IPS-15b (cell line): ENCODE results near the gene LRRC73.
"Not testable (repeated sequence)": the region's sequence is repeated elsewhere in the genome, so short reads cannot be mapped to it uniquely, and the experiment has no call there.

Experiments used
- H3K27me3 ChIP-seq: one replicate; pipeline ENCODE4 v1.6.1; 2013; ENCODE audit warnings: low read length; ENCODE audit not compliant: control insufficient read depth, insufficient read depth
- H3K36me3 ChIP-seq: one replicate; pipeline ENCODE4 v1.6.1; 2013; ENCODE audit warnings: low read length; ENCODE audit not compliant: control insufficient read depth, insufficient read depth
- H3K4me1 ChIP-seq: one replicate; pipeline ENCODE4 v1.6.1; 2013; ENCODE audit warnings: mild to moderate bottlenecking, low read length; ENCODE audit not compliant: control insufficient read depth, insufficient read depth
- H3K4me3 ChIP-seq: one replicate; pipeline ENCODE4 v1.5.1; 2013; ENCODE audit warnings: low read depth, low read length
- H3K9ac ChIP-seq: one replicate; pipeline ENCODE4 v1.6.1; 2013; ENCODE audit warnings: low read depth, mild to moderate bottlenecking, low read length
- H3K9me3 ChIP-seq: one replicate; pipeline ENCODE4 v1.6.1; 2013; ENCODE audit warnings: mild to moderate bottlenecking, low read length; ENCODE audit not compliant: control insufficient read depth, insufficient read depth

LRRC73 gene, protein sequence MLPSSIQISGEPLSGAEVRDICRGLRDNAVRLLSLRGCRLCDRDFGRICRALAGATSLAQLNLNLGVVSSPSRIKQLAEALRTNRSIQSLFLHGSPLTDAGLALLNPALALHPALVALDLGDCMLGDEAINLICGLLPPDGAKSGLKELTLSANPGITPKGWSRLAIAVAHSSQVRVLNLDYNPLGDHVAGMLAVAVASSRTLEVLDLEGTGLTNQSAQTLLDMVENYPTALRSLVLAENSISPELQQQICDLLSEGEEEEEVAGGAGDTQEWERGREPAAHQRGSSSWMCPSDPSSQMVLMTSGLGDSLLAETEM

DNA sequence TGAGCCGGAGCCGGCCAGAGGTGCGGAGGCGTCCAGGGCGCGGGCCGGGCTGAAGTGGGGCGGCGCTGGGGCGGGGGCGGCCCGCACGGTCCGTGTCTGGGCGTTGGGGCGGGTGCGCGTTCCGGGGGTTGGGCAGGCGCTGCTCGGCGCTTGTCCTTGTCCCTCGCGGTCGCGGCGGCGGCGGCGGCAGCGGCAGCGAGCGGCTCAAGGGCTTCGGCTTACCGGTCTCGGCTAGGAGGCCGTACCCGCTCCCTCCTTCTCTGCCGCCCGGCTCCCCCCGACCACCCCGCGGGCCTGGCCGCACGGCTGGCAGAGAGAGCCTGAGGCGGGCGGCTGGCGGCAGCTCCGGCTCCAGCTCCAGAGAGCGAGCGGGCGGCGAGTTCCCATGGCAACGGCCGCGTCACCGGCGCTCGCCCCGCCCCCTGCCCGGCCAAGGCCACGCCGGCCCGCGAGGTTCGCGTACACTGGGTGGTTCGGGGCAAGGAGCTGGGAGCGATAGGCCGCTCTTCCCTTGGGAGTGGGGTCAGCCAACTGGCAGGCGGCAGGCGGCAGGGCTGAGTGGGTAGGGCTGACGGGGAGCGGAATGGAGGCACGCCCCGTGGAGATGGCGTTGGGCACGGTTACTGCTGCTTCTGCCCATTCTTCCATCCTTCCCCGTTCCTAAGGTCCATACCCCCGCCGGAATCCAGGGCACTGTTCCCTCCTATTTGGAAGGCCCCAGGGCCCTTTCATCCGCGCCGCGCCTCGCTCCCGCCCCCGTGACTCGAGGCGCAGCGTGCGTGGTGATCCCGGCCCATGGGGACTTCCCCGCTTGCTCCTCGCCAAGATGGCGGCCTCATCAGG lies at the start of gene LRRC73:
Gene LRRC73, minus strand, starts transcription at position 363 of the 843 bp plus-strand sequence. CDS start 561 bp downstream, outside the sequence.
- no peak within 1 kb of the TSS for H3K9ac ChIP-seq
- peak within 1 kb of the TSS; percentile 82 for H3K4me3 ChIP-seq
- H3K27me3 ChIP-seq, result peaks cover 21% of the 10 kb centered on the region
- no peaks in the 10 kb centered on the region for H3K9me3 ChIP-seq
- peaks cover 42% of the 10 kb centered on the region for H3K36me3 ChIP-seq
- peaks cover 3% of the 10 kb centered on the region for H3K4me1 ChIP-seq

GRCh38 chr6:43559328-43559727 lies 49.2 kb upstream of the LRRC73 start:
- Histone ChIP-seq H3K9me3 (no peaks in the 10 kb centered on the region), H3K4me3 (no peak overlapping the region), H3K36me3 (peaks cover 49% of the 10 kb centered on the region), H3K4me1 (no peaks in the 10 kb centered on the region), H3K27me3 (no peaks in the 10 kb centered on the region), H3K9ac (no peak overlapping the region)

- H3K4me1 ChIP-seq, result not testable (repeated sequence)
Observed at GRCh38 chr6:43557620-43558019, 47.5 kb upstream of the LRRC73 start.

GRCh38 chr6:43547222-43547621 lies 37.1 kb upstream of the LRRC73 start:
- peaks cover 36% of the 10 kb centered on the region for H3K36me3 ChIP-seq
- no peak overlapping the region for H3K9ac ChIP-seq

More at GRCh38 chr6:43557620-43558019, 47.5 kb upstream of the LRRC73 start:
- not testable (repeated sequence) for H3K9ac ChIP-seq, H3K27me3 ChIP-seq, H3K4me3 ChIP-seq, H3K9me3 ChIP-seq
- peaks cover 57% of the 10 kb centered on the region for H3K36me3 ChIP-seq

GRCh38 chr6:43544461-43544860 lies 34.3 kb upstream of the LRRC73 start:
- H3K27me3 ChIP-seq, result no peaks in the 10 kb centered on the region
- H3K9me3 ChIP-seq, result no peaks in the 10 kb centered on the region
- H3K36me3 ChIP-seq, result peaks cover 27% of the 10 kb centered on the region
- H3K9ac ChIP-seq, result no peak overlapping the region
- no peaks in the 10 kb centered on the region for H3K4me1 ChIP-seq
- no peak overlapping the region for H3K4me3 ChIP-seq

More at GRCh38 chr6:43547222-43547621, 37.1 kb upstream of the LRRC73 start:
- Histone ChIP-seq H3K4me1 (no peaks in the 10 kb centered on the region), H3K9me3 (no peaks in the 10 kb centered on the region), H3K27me3 (no peaks in the 10 kb centered on the region), H3K4me3 (no peak overlapping the region)

DNA sequence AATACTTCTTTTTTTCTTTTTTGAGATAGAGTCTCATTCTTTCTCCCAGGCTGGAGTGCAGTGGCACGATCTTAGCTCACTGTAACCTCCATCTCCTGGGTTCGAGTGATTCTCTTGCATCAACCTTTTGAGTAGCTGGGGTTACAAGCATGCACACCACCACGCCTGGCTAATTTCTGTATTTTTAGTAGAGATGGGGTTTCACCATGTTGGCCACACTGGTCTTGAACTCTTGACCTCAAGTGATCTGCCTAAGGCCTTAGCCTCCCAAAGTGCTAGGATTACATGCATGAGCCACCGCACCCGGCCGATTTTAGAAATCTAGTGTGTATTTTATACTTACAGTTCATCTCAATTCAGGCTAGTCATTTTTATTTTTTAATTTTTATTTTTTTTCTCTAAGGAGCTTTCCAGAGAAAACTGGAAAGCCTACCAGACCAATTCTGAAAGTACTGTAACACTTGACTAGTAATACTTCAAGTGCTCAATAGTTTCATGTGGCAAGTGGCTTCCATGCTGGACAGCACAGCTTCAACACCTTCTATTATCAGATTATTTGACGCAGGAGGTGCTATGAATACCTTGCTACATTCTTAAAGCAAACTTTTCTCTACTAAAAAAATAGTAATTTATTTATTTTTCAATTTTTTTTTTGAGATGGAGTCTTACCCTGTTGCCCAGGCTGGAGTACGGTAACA lies 31.8 kb upstream of the LRRC73 start:
- Histone ChIP-seq H3K27me3 (no peaks in the 10 kb centered on the region), H3K9ac (no peak overlapping the region), H3K4me1 (no peaks in the 10 kb centered on the region), H3K36me3 (peaks cover 19% of the 10 kb centered on the region), H3K9me3 (no peaks in the 10 kb centered on the region), H3K4me3 (no peak overlapping the region)

GRCh38 chr6:43540507-43540906 lies 30.4 kb upstream of the LRRC73 start:
- Histone ChIP-seq H3K4me3 (no peak overlapping the region), H3K36me3 (peaks cover 16% of the 10 kb centered on the region), H3K9me3 (no peaks in the 10 kb centered on the region), H3K27me3 (no peaks in the 10 kb centered on the region), H3K4me1 (no peaks in the 10 kb centered on the region), H3K9ac (no peak overlapping the region)

GRCh38 chr6:43539409-43539808 lies 29.3 kb upstream of the LRRC73 start:
- not testable (repeated sequence) for H3K9ac ChIP-seq, H3K9me3 ChIP-seq, H3K4me3 ChIP-seq, H3K27me3 ChIP-seq, H3K36me3 ChIP-seq, H3K4me1 ChIP-seq

DNA sequence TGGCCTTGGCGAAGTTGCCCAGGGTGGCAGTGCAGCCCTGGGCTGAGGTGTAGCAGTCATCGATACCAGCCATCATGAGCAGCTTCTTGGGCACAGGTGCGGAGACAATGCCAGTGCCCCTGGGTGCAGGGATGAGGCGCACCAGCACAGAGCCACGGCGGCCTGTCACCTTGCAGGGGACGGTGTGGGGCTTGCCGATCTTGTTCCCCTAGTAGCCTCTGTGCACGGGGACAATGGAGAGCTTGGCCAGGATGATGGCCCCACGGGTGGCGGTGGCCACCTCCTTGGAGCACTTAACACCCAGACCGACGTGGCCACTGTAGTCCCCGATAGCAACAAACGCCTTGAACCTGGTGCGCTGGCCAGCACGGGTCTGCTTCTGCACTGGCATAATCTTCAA lies 28.8 kb upstream of the LRRC73 start:
- H3K36me3 ChIP-seq, H3K9me3 ChIP-seq, H3K4me3 ChIP-seq, H3K9ac ChIP-seq, H3K27me3 ChIP-seq, H3K4me1 ChIP-seq: not testable (repeated sequence)

GRCh38 chr6:43532201-43532600 lies 22.1 kb upstream of the LRRC73 start:
- Histone ChIP-seq H3K9ac (no peak overlapping the region), H3K9me3 (no peaks in the 10 kb centered on the region), H3K4me1 (no peaks in the 10 kb centered on the region), H3K4me3 (no peak overlapping the region), H3K27me3 (no peaks in the 10 kb centered on the region), H3K36me3 (peaks cover 20% of the 10 kb centered on the region)

- no peaks in the 10 kb centered on the region for H3K27me3 ChIP-seq
- no peaks in the 10 kb centered on the region for H3K4me1 ChIP-seq
- H3K9me3 ChIP-seq, result no peaks in the 10 kb centered on the region
- peaks cover 78% of the 10 kb centered on the region for H3K36me3 ChIP-seq
- H3K4me3 ChIP-seq, result no peak overlapping the region
- H3K9ac ChIP-seq, result no peak overlapping the region
Observed at GRCh38 chr6:43524483-43524961, 14.4 kb upstream of the LRRC73 start.
